Caco-2 (cell line): ENCODE data around the gene KCNIP4. TPM values are rescaled to one million over a fixed set of nuclear protein-coding genes. Genes with fewer than 3 reads are reported as not detected.

Experiments
- BruUV-seq: library from RNA; stranded (reverse); fragments of 400-500 nt; replicated peaks from 2 replicates; lab custom pipeline; 2021; lab: Mats Ljungman, UMichigan
- CTCF ChIA-PET: fragments of 300-600 bp; sonication (Branson Sonifier 250); formaldehyde crosslinking; loops from one replicate; lab custom pipeline; 2022; ENCODE audit warnings: antibody characterized with exemption; lab: Charles Lee
- POLR2A ChIA-PET: fragments of 300-600 bp; sonication (Branson Sonifier 250); formaldehyde crosslinking; loops from one replicate; lab custom pipeline; 2022; ENCODE audit warnings: antibody characterized with exemption; lab: Charles Lee
- DNase-seq, 2 experiments: peaks; one replicate each; pipeline versions ENCODE4 v3.0.0 to v3.0.0-alpha.2; 2020 to 2022
- H3K27me3 ChIP-seq: replicated peaks from 2 replicates; pipeline ENCODE4 v1.6.0; 2011; ENCODE audit warnings: low read length; ENCODE audit not compliant: control insufficient read depth, insufficient read depth
- H3K36me3 ChIP-seq: 2 replicates; pipeline ENCODE4 v1.5.1; 2011; ENCODE audit warnings: low read length; ENCODE audit not compliant: control insufficient read depth, insufficient read depth
- H3K4me1 ChIP-seq: fragments of 250-450 bp; sonication (Bioruptor Pico); 2 replicates; pipeline ENCODE4 v1.5.1; 2020; ENCODE audit warnings: mild to moderate bottlenecking
- H3K4me3 ChIP-seq: 2 replicates; pipeline ENCODE4 v1.5.1; 2011; ENCODE audit warnings: low read depth, mild to moderate bottlenecking, control low read depth, low read length
- H3K9me3 ChIP-seq: fragments of 250-450 bp; sonication (Bioruptor Pico); 2 replicates; pipeline ENCODE4 v1.5.1; 2020; ENCODE audit warnings: mild to moderate bottlenecking, moderate library complexity
- H3K27ac Mint-ChIP-seq: one replicate; pipeline ENCODE4 v1.8.0; 2022; ENCODE audit warnings: mixed read lengths; ENCODE audit not compliant: unreplicated experiment
- H3K27me3 Mint-ChIP-seq: one replicate; pipeline ENCODE4 v1.8.0; 2022; ENCODE audit warnings: mixed read lengths; ENCODE audit not compliant: insufficient read depth, unreplicated experiment
- H3K36me3 Mint-ChIP-seq: one replicate; pipeline ENCODE4 v1.8.0; 2022; ENCODE audit warnings: mild to moderate bottlenecking, mixed read lengths; ENCODE audit not compliant: insufficient read depth, unreplicated experiment
- H3K4me1 Mint-ChIP-seq: one replicate; pipeline ENCODE4 v1.8.0; 2022; ENCODE audit warnings: low read depth, mixed read lengths; ENCODE audit not compliant: unreplicated experiment
- H3K4me3 Mint-ChIP-seq: one replicate; pipeline ENCODE4 v1.8.0; 2022; ENCODE audit warnings: mild to moderate bottlenecking, moderate library complexity, mixed read lengths; ENCODE audit not compliant: unreplicated experiment
- H3K9me3 Mint-ChIP-seq: one replicate; pipeline ENCODE4 v1.8.0; 2022; ENCODE audit warnings: mixed read lengths; ENCODE audit not compliant: unreplicated experiment
- intact Hi-C: fragments of 100-400 bp; cut with micrococcal nuclease; formaldehyde crosslinking; loops from one replicate; pipeline ENCODE4 v1.10.0; 2022; ENCODE audit not compliant: unreplicated experiment
- total RNA-seq: library from RNA; stranded (reverse); gene quantifications from 2 replicates; pipeline ENCODE4 v1.2.3, GENCODE V29; 2022
- TF ChIP-seq, protein P1 (sequence below), 2 experiments: fragments of 200-600 bp in 1 of 2; IDR thresholded peaks; 1 replicate in 1 of 2; 2 replicates in 1 of 2; pipeline versions ENCODE4 v1.5.1 to v1.8.0; 2011 to 2022; ENCODE audit warnings: antibody characterized with exemption in 1 of 2, control low read depth in 1 of 2, inconsistent platforms in 1 of 2, low read depth in 1 of 2, low read length in 1 of 2, mild to moderate bottlenecking in 1 of 2, moderate library complexity in 1 of 2; ENCODE audit not compliant: insufficient read depth in 1 of 2, severe bottlenecking in 1 of 2, unreplicated experiment in 1 of 2

The KCNIP4 gene
- total RNA-seq, 1 experiment from 2014 or later = not detected

DNA sequence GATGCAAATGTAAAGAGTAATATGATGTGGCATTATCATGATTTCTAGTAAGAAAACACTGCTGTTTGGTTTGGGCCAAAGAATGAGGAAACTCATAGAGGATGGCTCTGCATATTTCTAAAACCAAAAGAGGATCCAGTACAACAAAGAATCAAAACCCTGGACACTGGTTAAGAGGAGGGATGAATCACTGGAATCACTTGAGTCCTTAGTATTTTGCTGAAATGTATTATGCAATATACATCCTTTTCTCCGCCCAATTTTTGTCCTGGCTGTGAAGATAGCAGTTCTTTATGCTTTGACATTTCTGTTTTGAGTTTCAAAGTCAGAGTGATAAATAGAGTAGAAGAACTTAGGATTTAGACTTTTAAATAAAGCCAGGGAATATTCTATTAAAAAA is 902.4 kb downstream of the KCNIP4 start:
- ChIA-PET CTCF (no interaction called here), POLR2A (no interaction called here)
- no peak for DNase-seq
- no peaks in the 10 kb centered on the region for H3K4me1 Mint-ChIP-seq
- H3K36me3 Mint-ChIP-seq = no peaks in the 10 kb centered on the region
- Histone ChIP-seq H3K9me3 (no peaks in the 10 kb centered on the region), H3K36me3 (no peaks in the 10 kb centered on the region), H3K4me3 (no peak overlapping the region), H3K4me1 (no peaks in the 10 kb centered on the region), H3K27me3 (no peaks in the 10 kb centered on the region)
- no peak overlapping the region for H3K27ac Mint-ChIP-seq
- no peak overlapping the region for H3K4me3 Mint-ChIP-seq
- H3K27me3 Mint-ChIP-seq = peaks cover 4% of the 10 kb centered on the region
- intact Hi-C loops = no loop called here
- BruUV-seq = no TSS peak
- TF ChIP-seq, protein P1, sequence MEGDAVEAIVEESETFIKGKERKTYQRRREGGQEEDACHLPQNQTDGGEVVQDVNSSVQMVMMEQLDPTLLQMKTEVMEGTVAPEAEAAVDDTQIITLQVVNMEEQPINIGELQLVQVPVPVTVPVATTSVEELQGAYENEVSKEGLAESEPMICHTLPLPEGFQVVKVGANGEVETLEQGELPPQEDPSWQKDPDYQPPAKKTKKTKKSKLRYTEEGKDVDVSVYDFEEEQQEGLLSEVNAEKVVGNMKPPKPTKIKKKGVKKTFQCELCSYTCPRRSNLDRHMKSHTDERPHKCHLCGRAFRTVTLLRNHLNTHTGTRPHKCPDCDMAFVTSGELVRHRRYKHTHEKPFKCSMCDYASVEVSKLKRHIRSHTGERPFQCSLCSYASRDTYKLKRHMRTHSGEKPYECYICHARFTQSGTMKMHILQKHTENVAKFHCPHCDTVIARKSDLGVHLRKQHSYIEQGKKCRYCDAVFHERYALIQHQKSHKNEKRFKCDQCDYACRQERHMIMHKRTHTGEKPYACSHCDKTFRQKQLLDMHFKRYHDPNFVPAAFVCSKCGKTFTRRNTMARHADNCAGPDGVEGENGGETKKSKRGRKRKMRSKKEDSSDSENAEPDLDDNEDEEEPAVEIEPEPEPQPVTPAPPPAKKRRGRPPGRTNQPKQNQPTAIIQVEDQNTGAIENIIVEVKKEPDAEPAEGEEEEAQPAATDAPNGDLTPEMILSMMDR (IDR thresholded peaks at IDR 0.05; ENCODE audit: insufficient read depth in 1 of 2, low read depth in 1 of 2, low read length in 1 of 2, severe bottlenecking in 1 of 2, unreplicated experiment in 1 of 2) = no peak
- no peaks in the 10 kb centered on the region for H3K9me3 Mint-ChIP-seq

DNA sequence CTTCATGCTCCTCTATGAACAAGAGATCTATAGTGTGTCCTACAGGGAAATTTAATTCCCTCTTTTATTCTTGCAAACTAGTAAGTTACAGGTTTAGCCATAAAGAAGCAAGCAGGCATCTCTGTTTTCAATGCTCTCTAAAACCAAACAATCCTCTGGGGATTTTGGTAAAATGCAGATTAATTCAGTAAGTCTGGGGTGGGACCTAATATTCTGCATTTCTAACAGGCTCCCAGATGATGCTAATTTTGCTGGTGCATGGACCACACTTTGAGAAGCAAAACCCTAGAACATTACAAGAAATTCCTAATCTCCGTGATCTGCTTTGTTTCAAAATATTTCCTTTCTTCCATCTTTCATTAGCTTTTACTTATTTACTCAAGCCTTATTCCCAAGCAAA is 903.5 kb downstream of the KCNIP4 start:
- intact Hi-C loops = no loop called here
- POLR2A ChIA-PET = no interaction called here
- H3K4me1 ChIP-seq = no peaks in the 10 kb centered on the region
- TF ChIP-seq, protein P1 (IDR thresholded peaks at IDR 0.05; ENCODE audit: insufficient read depth in 1 of 2, low read depth in 1 of 2, low read length in 1 of 2, severe bottlenecking in 1 of 2, unreplicated experiment in 1 of 2) = no peak
- Mint-ChIP-seq H3K4me3 (no peak overlapping the region), H3K27me3 (peaks cover 4% of the 10 kb centered on the region), H3K4me1 (no peaks in the 10 kb centered on the region), H3K9me3 (no peaks in the 10 kb centered on the region), H3K27ac (no peak overlapping the region), H3K36me3 (no peaks in the 10 kb centered on the region)
- H3K27me3 ChIP-seq = no peaks in the 10 kb centered on the region
- H3K9me3 ChIP-seq = no peaks in the 10 kb centered on the region
- no TSS peak for BruUV-seq
- H3K4me3 ChIP-seq = no peak overlapping the region
- no peaks in the 10 kb centered on the region for H3K36me3 ChIP-seq
- no peak for DNase-seq
- CTCF ChIA-PET = no interaction called here

DNA sequence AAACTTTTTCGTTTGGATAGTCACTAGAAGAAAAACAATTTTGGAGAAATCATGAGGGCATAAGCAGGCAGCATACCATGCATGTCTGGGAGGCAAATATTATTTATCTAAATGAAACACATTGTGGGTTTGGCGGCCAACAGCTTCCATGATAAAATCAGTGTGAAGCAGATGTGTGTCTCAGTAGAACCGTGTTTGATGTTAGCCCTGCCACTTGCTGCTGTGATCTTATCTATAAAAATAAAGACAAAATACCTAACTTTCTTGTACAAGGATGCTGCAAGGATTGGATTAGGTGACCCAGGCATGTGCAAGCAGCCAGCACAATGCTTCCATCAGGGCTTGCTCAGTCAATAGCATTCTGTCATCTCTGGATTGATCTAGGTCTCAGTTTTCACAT is 906.9 kb downstream of the KCNIP4 start:
- no peaks in the 10 kb centered on the region for H3K9me3 ChIP-seq
- H3K36me3 ChIP-seq = no peaks in the 10 kb centered on the region
- ChIA-PET CTCF (no interaction called here), POLR2A (no interaction called here)
- no peak overlapping the region for H3K27ac Mint-ChIP-seq
- no peaks in the 10 kb centered on the region for H3K9me3 Mint-ChIP-seq
- no peaks in the 10 kb centered on the region for H3K36me3 Mint-ChIP-seq
- intact Hi-C loops = no loop called here
- no peaks in the 10 kb centered on the region for H3K4me1 Mint-ChIP-seq
- H3K4me3 ChIP-seq = no peak overlapping the region
- H3K4me3 Mint-ChIP-seq = no peak overlapping the region
- no peak for DNase-seq
- no TSS peak for BruUV-seq
- H3K27me3 ChIP-seq = no peaks in the 10 kb centered on the region
- peaks cover 6% of the 10 kb centered on the region for H3K27me3 Mint-ChIP-seq
- TF ChIP-seq, protein P1 (IDR thresholded peaks at IDR 0.05; ENCODE audit: insufficient read depth in 1 of 2, low read depth in 1 of 2, low read length in 1 of 2, severe bottlenecking in 1 of 2, unreplicated experiment in 1 of 2) = no peak
- no peaks in the 10 kb centered on the region for H3K4me1 ChIP-seq
